Stimulated activated CD8-positive, alpha-beta memory T cell treated with anti-CD3 and anti-CD28 coated beads, Interleukin-7, amount 100 ng/mL, for 1 hour (primary cell): ENCODE results near the gene SNAPC5.
A peak's percentile ranks its signal among the peaks of the same experiment; 100 is the strongest.
"Not testable (repeated sequence)": the region's sequence is repeated elsewhere in the genome, so short reads cannot be mapped to it uniquely, and the experiment has no call there.

Experiments
- DNase-seq, 2 donors: peaks; one replicate each; pipeline ENCODE4 v3.0.0-alpha.2; 2020; ENCODE audit warnings: low read depth in 2 of 2

SNAPC5 gene, protein sequence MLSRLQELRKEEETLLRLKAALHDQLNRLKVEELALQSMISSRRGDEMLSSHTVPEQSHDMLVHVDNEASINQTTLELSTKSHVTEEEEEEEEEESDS

DNA sequence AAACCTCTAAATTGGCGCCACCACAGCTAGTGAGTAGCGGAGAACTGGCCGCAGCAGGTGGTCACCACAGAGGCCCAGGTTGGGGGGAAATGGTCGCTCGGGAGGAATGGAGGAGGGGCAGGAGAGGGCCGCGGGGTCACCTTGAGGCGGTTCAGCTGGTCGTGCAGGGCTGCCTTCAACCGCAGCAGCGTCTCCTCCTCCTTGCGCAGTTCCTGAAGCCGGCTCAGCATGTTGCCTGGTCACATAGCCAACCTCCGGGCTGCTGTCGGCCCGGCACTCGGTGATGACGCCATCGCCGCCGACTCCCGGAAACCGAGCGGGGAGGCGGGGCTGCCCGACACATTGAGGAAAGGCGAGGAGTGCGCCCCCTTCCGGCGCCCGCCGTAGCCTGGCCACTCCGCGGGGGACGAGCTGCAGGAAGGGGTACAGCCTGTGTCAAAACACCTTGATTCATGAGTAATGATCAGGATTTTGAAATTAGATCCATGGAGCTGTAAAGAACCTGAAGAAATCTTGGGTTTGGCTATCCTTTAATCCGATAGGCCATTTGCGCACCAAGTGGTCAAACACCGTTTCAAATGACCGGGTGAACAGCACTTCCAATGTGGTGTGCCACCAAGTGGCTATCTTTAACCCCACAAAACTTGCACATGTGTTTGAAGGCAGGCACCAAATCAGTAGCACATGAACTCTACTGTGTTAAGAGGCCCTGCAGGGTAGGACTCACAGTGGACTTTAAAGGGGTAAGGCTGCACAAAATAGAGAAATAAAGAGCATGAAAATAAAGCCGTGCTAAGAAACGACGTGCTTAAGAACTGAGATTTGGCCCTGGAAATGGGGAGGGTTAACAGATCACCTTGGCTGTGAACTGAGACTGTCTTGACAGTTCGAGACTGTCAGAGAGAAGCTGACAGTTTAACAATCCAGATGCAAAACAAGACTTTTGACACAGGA lies at the start of gene SNAPC5:
TSS of gene SNAPC5 (minus strand) at position 261 of the 954 bp plus-strand sequence. CDS start at position 230, 31 bp downstream.
- DNase-seq, result peak; percentile 93 to 96

DNA sequence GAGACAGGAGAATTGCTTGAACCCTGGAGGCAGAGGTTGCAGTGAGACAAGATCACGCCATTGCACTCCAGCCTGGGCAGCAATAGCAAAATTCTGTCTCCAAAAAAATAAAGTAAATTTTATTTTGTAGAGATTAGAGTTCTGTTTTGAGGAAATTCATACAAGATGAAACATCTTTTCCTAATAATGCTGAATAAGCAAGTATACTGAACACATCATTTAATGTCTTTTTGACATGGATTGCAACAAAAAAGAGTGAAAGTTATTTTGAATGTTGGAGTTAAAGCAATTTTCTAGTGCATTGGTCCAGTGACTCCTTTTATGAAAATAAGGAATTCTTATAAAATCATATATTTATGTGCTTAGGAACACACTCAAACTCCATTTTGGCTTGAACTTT lies 47.7 kb upstream of the SNAPC5 start:
- DNase-seq, result no peak

DNA sequence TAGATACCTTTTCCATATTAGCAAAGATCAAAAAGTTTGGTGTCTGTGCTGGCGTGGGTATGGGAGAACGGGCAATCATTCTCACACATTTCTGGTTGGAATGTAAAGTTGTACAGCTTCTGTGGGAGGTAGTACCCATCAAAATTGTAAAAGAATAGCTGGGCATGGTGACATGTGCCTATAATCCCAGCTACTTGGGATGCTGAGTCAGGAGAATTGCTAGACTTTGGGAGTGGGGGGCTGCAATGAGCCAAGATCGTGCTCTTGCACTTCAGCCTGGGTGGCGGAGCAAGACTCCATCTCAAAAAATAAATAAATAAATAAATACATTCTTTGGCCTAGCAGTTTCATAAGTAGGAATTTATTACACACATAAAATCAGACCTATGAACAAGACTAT lies 45.3 kb upstream of the SNAPC5 start:
- no peak for DNase-seq

DNA sequence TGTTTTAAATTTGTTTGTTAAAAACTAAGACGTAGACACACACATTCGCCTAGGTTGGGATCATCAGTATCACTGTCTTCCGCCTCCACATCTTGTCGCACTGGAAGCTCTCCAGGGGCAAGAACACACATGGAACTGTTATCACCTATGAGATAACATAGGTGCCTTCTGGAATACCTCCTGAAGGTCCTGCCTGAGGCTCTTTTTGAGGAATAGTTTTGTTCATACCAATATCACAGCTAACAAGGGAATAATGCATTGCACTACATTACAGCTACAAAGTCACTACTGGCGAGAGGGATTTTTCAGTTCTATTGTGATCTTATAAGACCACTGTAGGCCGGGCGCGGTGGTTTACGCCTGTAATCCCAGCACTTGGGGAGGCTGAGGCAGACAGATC lies 37.5 kb upstream of the SNAPC5 start:
- no peak for DNase-seq

DNA sequence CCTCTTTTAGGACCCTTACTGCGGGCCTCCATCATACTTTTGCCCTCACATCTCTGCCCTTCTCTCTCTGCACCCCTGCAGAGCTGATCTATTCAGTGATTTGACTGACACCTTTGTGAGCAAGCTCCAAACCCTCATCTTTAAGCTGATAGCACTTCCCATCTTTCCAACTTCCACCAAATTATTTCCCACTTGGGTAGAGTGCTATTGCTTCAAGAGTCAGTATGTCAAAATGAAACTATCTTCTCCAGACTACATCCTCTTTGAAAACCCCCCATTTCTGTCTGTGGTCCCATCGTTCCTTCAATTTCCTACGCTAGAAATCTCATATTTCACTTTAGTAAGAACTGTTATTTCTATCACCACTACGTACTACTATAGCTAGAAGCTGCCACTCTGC lies 27.3 kb upstream of the SNAPC5 start:
- DNase-seq, result no peak

DNA sequence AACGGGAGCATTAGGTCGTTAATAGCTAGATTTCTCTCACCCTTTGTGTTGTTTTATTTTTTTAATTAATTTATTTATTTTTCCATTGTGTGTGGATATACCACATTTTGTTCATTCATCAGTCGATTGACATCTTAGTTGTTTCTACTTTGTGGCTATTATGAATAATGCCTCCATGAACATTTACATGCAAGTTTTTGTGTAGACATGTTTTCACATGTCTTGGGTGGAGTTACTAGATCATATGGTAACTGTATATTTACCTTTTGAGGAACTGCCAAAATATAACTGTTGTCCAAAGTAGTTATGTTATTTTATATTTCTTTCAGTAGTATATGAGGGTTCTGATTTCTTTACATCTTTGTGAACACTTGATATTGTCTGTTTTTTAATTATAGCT lies 26.4 kb upstream of the SNAPC5 start:
- DNase-seq, result no peak

DNA sequence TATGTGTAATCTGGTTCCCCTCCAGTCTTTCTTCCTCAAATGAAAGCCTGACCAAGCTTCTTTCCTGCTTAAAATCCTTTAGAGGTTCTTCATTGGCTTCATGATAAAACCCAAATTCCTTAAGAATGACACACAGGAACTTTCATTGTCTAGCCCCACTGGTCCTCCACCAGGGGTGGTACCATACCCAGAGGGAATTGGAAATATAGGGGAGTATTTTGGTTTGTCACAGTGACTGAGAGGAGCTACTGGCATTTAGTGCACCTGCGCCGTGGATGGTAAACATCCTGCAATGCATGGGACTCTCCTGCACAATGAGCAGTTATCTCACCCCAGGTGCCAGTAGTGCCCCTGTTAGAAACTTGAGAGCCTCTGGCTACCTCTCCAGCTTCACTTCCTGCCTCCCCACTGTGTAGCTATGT lies 18.4 kb upstream of the SNAPC5 start:
- no peak for DNase-seq

DNA sequence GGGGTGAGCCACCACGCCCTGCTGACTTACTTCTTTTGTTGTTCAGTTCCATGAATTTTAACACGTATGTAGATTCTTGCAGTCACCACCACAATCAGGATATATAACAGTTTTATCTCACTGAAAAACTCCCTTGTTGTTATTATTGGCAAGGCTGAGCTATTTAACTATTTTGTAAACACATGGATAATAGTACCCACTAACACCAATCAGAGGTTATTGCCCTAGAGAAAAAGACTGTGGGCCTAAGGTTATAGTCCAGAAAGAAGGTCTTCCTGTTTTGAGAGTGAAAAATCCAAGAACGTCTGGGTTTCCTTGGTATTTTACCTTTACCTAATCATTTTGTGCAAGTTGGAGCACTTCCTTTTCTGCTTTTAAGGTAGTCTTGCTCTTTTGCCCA lies 17.0 kb upstream of the SNAPC5 start:
- no peak for DNase-seq

DNA sequence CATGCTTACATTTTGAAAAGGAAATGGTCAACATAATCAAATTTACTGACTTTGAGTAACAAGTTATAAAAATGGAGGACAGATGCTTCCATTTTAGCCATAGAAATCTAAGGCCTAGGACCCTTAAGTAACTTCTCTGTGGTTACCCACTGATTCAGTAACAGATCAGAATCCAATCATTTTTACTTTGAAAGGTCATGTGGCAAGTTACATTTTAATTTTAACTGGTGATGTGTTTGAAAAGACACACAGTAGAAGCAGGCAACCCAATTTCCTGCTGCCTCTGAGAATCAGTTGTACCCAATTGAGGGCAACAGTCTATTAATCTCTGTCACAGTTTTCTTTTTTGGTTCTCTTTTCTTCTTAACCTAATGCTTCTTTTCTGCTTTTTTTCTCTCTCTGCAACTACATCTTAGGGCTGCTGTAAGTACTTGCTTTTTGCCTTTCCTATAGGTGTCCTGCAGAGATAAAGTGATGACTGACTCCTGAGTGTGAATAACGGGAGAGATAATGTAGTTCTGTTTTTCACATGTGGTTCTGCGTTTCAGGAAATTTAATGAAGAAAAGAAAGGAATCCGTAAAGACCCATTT lies 10.8 kb upstream of the SNAPC5 start:
- DNase-seq, result no peak

DNA sequence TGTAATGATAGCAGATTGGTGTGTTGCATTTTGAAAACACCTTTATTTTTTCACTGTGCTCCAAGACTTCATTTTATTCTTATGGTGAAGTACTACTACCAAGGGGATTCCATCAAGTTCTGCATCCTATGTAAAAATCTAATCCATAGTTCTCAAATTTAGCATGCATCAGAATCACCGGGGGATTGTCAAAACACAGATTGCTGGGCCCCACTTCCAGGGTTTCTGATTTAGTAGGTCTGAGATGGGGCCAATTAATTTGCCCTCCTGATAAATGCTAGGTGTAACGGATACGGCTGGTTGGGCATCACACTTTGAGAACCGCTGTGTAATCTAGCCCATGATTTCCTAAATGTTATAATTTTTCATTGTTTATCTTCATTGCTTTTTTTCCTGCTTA lies 8.3 kb upstream of the SNAPC5 start:
- no peak for DNase-seq

DNA sequence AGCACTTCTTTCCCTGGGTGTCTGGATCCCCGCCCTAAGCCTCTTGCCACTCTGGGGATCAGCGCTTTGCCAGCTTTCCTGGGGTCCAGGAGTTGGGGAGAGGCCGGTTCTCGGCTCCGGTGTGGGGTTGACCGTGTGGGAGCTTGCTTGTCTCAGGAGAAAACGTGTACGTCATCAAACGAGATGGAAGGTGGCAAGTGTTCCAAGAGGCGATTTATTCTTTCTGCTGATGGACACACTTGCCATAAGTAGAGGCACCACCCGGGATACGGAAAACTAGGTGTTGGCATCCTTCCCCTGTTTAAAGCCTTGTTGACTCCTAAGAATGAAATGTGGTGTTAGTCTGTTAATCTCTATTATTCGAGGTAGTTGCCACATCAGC lies 7.9 kb upstream of the SNAPC5 start:
- DNase-seq, result no peak

DNA sequence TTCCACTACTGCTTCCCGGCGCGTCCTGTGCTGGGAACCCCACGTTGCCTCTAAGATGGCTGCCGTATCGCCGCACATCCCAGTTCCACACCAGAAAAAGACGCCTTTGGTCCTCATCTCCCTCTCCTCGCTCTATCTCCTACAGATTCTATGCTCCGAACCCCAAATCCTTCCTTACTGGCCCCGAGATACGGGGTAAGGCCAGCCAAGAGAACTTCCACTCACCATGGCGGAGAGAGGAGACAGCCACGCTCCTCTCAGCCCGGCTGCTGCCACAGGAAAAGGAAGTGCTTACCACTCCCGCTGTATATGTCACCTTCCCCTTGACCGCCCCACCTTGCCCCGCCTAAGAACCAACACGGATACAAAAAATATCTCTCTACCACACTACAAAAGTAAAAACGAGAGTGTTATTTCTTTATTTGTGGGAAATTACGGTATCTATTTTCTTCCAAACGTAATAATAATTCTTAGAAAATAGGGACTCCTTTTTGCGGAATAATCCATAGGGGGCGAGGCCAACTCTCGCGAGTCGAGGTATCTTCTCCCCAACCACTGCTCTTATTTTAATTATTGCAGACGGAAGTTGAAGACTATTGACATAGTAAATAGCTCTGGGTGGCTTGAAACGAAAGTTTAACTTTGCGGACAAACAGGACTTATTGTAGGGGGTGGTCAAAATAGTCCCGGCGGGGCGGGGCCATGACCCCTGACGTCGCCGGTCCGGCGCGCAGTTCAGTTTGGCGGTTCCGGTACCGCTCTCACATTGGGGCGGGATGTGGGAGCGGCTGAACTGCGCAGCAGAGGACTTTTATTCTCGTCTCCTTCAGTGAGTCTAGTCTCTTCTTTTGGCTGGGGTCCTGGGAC lies 7.2 kb upstream of the SNAPC5 start, which contains the start of the genes RPL4 and ZWILCH:
TSS of gene RPL4 (minus strand) at position 293 of the 867 bp plus-strand sequence. CDS start at position 228, 65 bp downstream.
TSS of gene ZWILCH (plus strand) at position 764 of the 867 bp plus-strand sequence. CDS start at position 777, 13 bp downstream.
- DNase-seq, result peak; percentile 49 to 53

DNA sequence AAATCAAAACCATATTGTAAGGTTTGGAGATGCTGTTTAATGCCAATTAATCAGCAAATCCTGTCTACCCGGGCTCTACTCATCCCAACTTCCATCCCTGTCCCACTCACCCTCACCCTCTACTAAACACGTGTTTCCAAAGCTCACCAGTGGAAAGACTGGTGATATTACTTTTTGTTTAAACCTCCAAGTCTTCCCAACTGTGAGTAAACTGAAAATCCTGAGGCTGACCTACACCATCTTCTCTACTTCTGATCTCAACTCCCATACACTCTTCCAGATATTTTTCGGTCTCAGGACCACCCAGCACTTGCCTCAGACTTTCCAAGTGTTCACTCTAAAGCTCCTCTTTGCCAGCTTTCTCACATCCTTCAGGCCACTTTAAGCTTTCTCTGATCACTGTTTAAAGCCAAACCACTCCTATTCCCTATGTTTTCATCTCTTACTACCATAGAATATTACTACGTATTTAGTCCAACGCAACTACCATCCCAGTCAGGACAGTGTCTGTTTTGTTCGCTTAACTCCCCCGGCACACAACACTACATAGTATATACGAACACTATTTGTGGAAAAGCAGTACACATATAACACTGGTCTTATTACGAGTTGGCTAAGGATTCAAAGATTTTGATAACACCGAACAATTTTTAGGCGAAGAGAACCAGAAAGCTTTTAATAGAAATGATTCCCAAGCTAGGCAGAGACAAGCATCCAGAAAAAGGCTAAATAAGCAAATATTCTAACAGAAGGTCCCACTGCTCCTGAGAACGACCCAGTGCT lies 6.4 kb upstream of the SNAPC5 start:
- DNase-seq, result no peak

DNA sequence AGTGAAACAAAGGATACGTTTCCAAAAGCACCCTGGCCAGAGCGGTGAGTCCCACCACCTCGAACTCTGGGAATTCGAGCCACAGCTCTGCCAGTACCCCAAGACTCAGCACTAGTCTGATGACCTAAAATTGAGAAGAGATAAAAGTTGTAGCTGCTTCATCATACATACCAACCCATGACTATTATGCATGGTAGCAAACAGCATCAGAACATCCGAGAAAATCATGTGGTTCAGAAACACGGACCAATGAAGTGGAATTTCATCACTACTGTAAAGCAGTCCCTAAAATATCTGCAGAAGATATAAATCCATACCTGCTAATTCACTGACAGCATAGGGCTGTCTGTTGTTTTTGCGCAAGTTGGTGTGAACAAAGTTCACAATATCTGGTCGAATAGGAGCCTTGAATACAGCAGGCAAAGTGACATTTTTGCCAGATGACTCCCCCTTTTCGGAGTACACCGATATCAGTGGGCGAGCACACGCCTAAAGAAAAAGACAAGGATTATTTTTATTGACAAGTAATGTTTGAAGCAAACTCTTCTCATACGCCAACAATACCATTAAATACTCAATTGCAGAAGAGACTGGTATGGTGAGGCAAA lies 5.6 kb upstream of the SNAPC5 start:
- DNase-seq, result not testable (repeated sequence)

DNA sequence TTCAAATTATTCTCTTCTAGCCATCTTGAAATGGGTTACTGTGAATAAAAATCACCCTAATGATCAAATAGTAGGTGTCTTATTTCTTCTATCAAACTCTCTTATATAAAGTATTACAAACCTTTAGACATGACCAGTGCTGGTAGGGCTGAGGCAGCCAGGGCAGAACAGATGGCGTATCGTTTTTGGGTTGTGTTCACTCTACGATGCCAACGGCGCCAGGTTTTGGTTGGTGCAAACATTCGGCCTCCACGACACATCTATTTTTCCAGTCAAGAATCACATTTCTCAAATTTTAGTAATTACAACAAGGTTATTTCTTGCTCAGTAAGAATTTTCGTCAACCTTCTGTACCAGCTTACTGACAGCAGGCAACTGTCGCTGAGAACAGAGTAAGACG lies 4.9 kb upstream of the SNAPC5 start:
- no peak for DNase-seq

DNA sequence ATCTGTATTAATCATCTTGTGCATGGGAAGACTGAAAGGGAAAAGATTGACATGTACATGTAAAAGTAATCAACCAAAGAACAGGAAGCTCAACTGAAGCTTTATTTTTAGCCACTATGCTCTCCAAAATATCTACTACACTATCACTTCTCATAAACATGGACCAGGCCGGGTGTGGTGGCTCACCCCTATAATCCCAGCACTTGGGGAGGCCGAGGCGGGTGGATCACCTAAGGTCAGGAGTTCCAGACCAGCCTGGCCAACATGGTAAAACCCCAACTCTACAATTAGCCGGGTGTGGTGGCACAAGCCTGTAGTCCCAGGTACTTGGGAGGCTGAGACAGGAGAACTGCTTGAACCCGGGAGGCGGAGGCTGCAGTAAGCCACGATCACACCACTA lies 2.8 kb upstream of the SNAPC5 start:
- DNase-seq, result not testable (repeated sequence)

DNA sequence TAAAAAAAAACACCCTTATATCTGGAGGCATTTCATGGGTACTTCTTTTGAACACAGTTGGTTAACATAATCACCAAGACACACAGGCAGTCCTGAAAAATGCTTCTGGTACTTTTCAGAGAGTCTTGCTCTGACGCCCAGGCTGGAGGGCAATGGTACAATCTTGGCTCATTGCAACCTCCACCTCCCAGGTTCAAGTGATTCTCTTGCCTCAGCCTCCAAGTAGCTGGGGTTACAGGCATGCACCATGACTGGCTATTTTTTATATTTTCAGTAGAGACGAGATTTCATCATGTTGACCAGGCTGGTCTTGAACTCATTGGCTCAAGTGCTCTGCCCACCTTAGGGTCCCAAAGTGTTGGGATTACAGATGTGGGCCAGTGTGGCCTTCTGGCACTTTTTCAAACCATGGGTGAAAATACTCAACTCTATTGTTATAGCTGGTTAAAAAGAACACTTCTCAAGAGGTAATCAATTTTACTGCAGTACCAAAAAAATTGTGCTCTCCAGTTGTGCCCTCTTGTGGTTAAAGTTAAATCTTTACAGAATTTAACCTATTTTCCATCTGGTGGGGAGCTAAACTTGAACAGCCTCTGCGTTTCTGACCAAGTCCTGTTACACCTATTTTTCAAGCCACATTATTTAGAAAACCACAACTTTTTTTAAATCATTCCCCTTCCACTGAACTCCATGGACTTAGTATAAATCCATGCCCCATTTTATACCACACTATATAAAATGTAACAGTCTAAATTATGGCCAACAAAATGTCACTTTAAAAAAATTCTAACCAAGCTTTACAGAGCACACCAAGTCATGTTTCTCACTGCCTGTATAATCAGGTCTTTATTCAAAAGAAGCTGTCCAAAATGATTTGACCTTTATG lies 1.2 kb upstream of the SNAPC5 start:
- no peak for DNase-seq

DNA sequence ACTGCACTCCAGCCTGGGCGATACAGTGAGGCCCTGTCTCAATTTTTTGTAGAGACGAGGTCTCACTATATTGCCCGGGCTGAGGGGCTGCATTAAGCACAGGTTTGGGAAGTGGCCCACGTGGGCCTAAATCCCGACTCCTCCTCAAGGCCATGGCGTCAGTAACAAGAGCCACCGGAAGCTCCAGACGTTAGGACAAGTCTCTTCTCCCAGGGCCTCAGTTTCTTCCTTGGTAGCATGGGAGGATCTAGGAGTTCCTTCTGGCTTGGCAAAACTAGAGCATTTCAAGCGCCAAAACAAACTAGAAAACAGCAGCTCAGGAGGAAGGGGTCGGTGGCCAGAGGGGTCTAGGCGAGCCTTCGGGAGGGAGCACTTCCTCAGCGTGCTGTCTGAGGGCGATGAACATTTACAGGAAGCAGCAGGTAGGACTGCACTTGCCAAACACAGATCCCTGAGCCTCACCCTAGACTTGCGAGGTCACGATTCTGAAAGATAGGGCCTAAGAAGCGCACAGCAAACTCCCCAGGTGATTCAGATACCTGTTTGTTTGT lies 536 bp downstream of the SNAPC5 start:
- DNase-seq, result no peak

DNA sequence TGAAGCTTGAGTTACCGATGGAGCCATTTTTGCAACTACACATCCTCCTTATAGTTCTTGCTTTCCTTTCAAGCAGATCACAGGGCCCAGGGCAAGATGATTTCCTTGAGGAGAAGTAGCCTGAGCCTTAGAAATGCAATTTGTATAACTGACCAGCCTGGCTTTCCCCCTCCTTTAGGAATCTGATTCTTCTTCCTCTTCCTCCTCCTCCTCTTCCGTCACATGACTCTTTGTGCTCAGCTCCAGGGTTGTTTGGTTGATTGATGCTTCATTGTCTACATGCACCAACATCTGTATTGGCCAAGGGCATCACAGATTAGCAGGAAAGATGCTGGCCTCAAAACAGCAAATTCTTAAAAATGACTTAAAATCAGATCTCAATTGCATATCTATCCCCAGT lies 3.3 kb downstream of the SNAPC5 start:
- no peak for DNase-seq
